ACC112 (cell line): ENCODE data around the gene TEX22.

Experiments
- H2AFZ ChIP-seq: fragments of 200-600 bp; sonication (generic); one replicate; pipeline ENCODE4 v1.6.0; 2017; ENCODE audit warnings: antibody characterized with exemption, low read length; ENCODE audit not compliant: unreplicated experiment
- H3K27ac ChIP-seq: fragments of 200-600 bp; sonication (generic); 2 replicates; pipeline ENCODE4 v1.5.1; 2014; ENCODE audit warnings: low read depth, mild to moderate bottlenecking, antibody characterized with exemption, low read length, moderate library complexity
- H3K27me3 ChIP-seq: fragments of 200-600 bp; sonication (generic); 2 replicates; pipeline ENCODE4 v1.6.1; 2014; ENCODE audit warnings: mild to moderate bottlenecking, antibody characterized with exemption, low read length, moderate library complexity, mixed read lengths; ENCODE audit not compliant: insufficient read depth
- H3K36me3 ChIP-seq: fragments of 200-600 bp; sonication (generic); 2 replicates; pipeline ENCODE4 v1.6.1; 2016; ENCODE audit warnings: mild to moderate bottlenecking, antibody characterized with exemption, low read length, moderate library complexity, mixed read lengths; ENCODE audit not compliant: insufficient read depth
- H3K4me1 ChIP-seq: fragments of 200-600 bp; sonication (generic); one replicate; pipeline ENCODE4 v1.6.1; 2016; ENCODE audit warnings: low read length, mixed read lengths; ENCODE audit not compliant: insufficient read depth, unreplicated experiment, control insufficient read depth
- H3K4me3 ChIP-seq: fragments of 200-600 bp; sonication (generic); 2 replicates; pipeline ENCODE4 v1.5.1; 2014; ENCODE audit warnings: mild to moderate bottlenecking, low read depth, low read length
- H3K79me2 ChIP-seq: fragments of 200-600 bp; sonication (generic); one replicate; pipeline ENCODE4 v1.6.0; 2016; ENCODE audit warnings: low read length; ENCODE audit not compliant: control insufficient read depth, unreplicated experiment, insufficient read depth

The TEX22 gene

GRCh38 chr14:105436891-105437722 lies 38.8 kb downstream of the TEX22 start:
- Histone ChIP-seq H3K79me2 (peaks cover 80% of the 10 kb centered on the region), H3K36me3 (0 out of 2 replicates have a peak, but pooled peaks cover 4% of the 10 kb centered on the region), H3K4me1 (no peaks in the 10 kb centered on the region), H3K4me3 (no peak overlapping the region), H2AFZ (no peak overlapping the region), H3K27me3 (no peaks in the 10 kb centered on the region), H3K27ac (no peak overlapping the region)

DNA sequence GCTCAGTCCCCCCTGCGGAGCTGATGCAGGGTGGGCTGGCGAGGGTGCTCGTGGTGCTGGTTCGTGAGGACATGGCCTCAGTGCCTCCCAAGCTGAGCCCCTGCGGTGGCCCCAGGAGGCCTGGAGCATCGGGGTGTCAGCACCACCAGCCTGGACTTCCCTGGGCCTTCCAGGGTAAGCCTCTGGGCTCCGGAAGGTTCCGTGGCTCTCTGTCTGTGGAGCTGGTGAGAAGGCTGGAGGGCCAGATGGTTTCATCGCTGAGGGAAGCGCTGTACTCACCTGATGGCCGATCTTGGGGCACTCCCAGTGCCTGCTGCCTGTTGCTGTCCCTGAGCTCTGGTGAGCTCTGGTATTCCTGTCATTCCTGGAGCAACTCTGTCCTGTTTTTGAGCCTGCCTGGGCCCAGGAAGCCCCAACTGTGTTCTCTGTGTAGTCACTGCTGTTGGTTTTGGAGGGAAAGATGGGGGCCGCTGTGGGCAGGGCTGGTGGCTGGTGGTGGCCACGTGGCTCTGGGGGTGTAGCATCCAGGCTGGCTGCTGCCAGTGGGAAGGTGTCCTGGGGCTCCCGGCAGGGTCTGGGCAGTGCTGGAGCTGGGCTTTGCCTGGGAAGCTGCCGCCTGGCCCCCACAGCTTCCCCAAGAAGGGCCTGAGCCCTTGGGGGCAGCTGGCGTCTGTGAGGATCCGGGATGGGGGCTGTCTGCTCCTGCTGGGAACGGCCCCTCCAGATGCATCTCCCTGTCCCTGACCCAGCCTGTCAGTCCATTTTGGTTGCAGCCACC lies 39.6 kb downstream of the TEX22 start:
- Histone ChIP-seq H3K27ac (no peak overlapping the region), H2AFZ (no peak overlapping the region), H3K79me2 (peaks cover 74% of the 10 kb centered on the region), H3K4me3 (no peak overlapping the region), H3K4me1 (no peaks in the 10 kb centered on the region), H3K27me3 (no peaks in the 10 kb centered on the region), H3K36me3 (0 out of 2 replicates have a peak, but pooled peaks cover 2% of the 10 kb centered on the region)

DNA sequence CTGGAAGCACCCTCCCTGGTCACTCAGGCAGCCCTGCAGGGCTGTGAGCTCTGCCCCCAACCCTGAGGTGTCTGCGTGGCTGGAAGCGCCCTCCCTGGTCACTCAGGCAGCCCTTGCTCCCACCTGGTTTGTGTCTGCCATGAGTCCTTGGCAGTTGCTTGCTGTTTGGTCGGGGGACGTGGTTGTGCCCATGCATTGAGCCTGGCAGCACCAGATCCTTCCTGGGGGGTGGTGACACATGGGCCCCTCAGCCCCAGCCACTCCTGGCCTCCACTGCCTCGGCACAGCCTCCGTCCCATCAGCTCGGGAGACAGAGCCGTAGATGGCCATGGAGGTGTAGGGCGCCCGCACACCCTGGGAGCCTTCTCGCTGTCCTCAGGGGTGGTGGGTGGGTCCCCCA lies 40.8 kb downstream of the TEX22 start:
- no peak overlapping the region for H3K4me3 ChIP-seq
- no peak overlapping the region for H2AFZ ChIP-seq
- H3K27me3 ChIP-seq: no peaks in the 10 kb centered on the region
- peaks cover 61% of the 10 kb centered on the region for H3K79me2 ChIP-seq
- 0 out of 2 replicates have a peak, but pooled peaks cover 2% of the 10 kb centered on the region for H3K36me3 ChIP-seq
- H3K27ac ChIP-seq: no peak overlapping the region
- no peaks in the 10 kb centered on the region for H3K4me1 ChIP-seq

GRCh38 chr14:105439710-105440553 lies 41.6 kb downstream of the TEX22 start:
- Histone ChIP-seq H3K4me3 (no peak overlapping the region), H2AFZ (no peak overlapping the region), H3K36me3 (0 out of 2 replicates have a peak, but pooled peaks cover 2% of the 10 kb centered on the region), H3K27ac (no peak overlapping the region), H3K27me3 (no peaks in the 10 kb centered on the region), H3K79me2 (peaks cover 54% of the 10 kb centered on the region), H3K4me1 (no peaks in the 10 kb centered on the region)

- H3K79me2 ChIP-seq: peaks cover 48% of the 10 kb centered on the region
- no peaks in the 10 kb centered on the region for H3K4me1 ChIP-seq
- H3K27me3 ChIP-seq: no peaks in the 10 kb centered on the region
- H2AFZ ChIP-seq: no peak overlapping the region
- no peak overlapping the region for H3K27ac ChIP-seq
- H3K36me3 ChIP-seq: 0 out of 2 replicates have a peak, but pooled peaks cover 2% of the 10 kb centered on the region
- H3K4me3 ChIP-seq: no peak overlapping the region
Observed at GRCh38 chr14:105440554-105440900, 42.2 kb downstream of the TEX22 start.

DNA sequence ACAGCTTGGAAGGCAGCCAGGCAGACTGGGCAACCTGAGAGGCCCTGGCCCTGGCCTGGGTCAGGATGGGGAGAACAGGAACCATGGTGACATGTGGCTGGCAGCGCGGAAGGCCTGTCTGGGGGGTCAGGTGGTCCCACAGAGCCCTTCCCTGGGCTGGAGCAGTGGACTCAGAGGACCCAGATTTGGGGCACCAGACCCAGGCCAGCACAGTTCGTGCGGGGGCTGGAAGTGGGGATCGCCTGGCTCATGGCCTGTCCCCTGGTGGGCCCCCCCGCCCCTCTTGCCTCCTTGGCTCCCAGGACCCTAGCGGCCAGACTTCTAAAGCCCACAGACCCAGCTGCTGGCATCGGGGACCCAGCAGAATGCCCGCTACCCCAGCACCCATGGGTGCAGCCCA lies 42.7 kb downstream of the TEX22 start:
- H3K27ac ChIP-seq: no peak overlapping the region
- H3K36me3 ChIP-seq: 0 out of 2 replicates have a peak, but pooled peaks cover 2% of the 10 kb centered on the region
- H3K27me3 ChIP-seq: no peaks in the 10 kb centered on the region
- H3K4me3 ChIP-seq: no peak overlapping the region
- H3K4me1 ChIP-seq: no peaks in the 10 kb centered on the region
- H2AFZ ChIP-seq: no peak overlapping the region
- H3K79me2 ChIP-seq: peaks cover 44% of the 10 kb centered on the region

DNA sequence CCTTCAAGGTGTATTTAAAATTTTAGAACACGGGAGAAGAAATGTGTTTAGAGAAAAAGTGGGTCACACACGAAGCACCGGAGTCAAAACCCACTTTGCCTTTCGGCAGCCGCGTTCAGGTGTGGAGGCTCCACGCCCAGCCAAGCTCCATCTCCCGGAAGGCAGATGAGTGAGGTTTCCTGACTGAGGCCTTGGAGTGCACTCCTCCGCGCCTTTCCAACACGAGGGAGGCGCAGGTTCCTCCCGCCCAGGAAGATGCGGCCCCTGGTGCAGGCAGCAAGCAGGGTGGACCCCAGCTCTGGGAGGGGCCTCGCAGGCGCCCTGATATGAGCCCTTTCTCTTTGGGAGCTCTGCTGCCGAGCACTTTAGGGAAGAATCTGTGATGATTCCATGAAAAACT lies 43.8 kb downstream of the TEX22 start:
- peaks cover 32% of the 10 kb centered on the region for H3K79me2 ChIP-seq
- no peak overlapping the region for H2AFZ ChIP-seq
- no peak overlapping the region for H3K4me3 ChIP-seq
- H3K27me3 ChIP-seq: no peaks in the 10 kb centered on the region
- H3K36me3 ChIP-seq: 0 out of 2 replicates have a peak, but pooled peaks cover 2% of the 10 kb centered on the region
- no peak overlapping the region for H3K27ac ChIP-seq
- no peaks in the 10 kb centered on the region for H3K4me1 ChIP-seq

DNA sequence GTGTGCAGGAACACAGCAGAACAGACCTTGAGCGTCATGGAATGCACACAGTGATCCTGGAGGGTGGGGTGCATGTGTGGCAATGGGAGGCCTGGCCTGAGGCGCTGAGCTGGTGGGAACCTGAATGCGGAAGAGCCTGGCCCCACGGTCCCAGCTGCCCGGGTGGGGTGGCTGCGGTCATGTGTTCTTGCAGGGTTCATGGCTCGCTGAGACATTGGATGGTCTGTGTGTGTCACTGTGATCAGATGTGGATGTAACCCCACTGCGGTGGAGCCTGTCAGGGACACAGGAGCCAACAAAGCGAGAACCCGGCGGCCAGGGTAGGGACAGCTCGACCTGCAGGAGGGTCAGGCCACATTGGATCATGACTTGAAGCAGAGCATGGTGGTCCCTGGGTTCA lies 44.5 kb downstream of the TEX22 start:
- no peak overlapping the region for H2AFZ ChIP-seq
- 0 out of 2 replicates have a peak, but pooled peaks cover 2% of the 10 kb centered on the region for H3K36me3 ChIP-seq
- no peak overlapping the region for H3K27ac ChIP-seq
- H3K4me3 ChIP-seq: no peak overlapping the region
- no peaks in the 10 kb centered on the region for H3K27me3 ChIP-seq
- H3K79me2 ChIP-seq: peaks cover 25% of the 10 kb centered on the region
- no peaks in the 10 kb centered on the region for H3K4me1 ChIP-seq

DNA sequence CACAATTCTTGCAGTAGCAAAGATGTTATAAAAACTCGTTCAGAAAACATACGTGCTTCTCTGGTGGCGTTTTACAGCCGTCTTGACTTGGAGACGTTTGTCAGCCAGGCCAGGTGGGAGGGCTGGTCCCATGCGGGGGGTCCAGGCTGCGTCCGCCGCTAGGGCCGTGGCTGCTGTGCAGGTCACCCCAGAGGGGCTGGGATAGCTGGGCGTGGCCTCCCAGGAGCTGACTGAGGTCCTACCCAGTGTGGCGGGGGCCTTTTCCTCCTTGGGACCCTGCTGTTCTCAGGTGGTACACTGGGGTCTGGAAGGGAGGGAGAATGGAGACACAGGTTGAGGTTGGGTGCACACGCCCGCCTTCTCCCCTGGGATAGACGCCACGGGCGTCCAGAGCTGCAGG lies 46.5 kb downstream of the TEX22 start:
- no peak overlapping the region for H2AFZ ChIP-seq
- no peaks in the 10 kb centered on the region for H3K4me1 ChIP-seq
- H3K4me3 ChIP-seq: no peak overlapping the region
- peaks cover 8% of the 10 kb centered on the region for H3K79me2 ChIP-seq
- H3K27me3 ChIP-seq: no peaks in the 10 kb centered on the region
- no peak overlapping the region for H3K27ac ChIP-seq
- H3K36me3 ChIP-seq: no peaks in the 10 kb centered on the region

DNA sequence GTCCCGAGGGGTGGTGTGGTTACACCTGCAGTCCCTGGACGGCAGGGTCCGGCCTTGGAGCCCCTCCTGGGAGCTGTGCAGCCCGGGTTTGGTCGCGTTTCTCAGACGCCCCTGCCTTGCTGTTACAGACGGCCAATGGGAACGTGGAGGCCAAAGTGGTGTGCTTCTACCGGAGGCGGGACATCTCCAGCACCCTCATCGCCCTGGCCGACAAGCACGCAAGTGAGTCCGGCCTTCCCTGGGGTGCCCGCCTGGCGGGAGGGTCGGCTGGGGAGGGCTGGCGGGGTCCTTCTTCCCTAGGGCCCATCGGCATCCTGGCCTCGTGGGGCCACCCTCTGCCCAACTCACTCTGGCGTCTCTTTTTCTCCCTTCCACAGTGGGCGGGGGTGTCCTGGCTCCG lies 47.0 kb downstream of the TEX22 start:
- Histone ChIP-seq H3K4me3 (no peak overlapping the region), H3K36me3 (no peaks in the 10 kb centered on the region), H3K79me2 (peaks cover 3% of the 10 kb centered on the region), H3K4me1 (no peaks in the 10 kb centered on the region), H2AFZ (no peak overlapping the region), H3K27ac (no peak overlapping the region), H3K27me3 (no peaks in the 10 kb centered on the region)
